Right lobe of liver (tissue), 6 donors: Measurements from ENCODE around the gene ACSL1. TPM values are rescaled to one million over a fixed set of nuclear protein-coding genes. Genes with fewer than 3 reads are reported as not detected.
A peak's percentile ranks its signal among the peaks of the same experiment; 100 is the strongest.

Source experiments
- ATAC-seq, 4 donors: fragments of 200-7000 bp; cut with Tn5 transposase; one replicate each; pipeline ENCODE4 v1.9.1; 2020; ENCODE audit warnings: mild to moderate bottlenecking in 4 of 4, moderate library complexity in 4 of 4
- DNase-seq, 3 donors: peaks; one replicate each; pipeline ENCODE4 v3.0.0-alpha.2; 2020
- H3K27ac ChIP-seq, 3 donors: fragments of 200-600 bp; one replicate each; pipeline ENCODE4 v1.8.0; 2022
- H3K27me3 ChIP-seq, 2 donors: fragments of 200-600 bp; one replicate each; pipeline ENCODE4 v1.8.0; 2022
- H3K36me3 ChIP-seq, 4 donors: fragments of 200-600 bp; sonication (generic) in 1 of 4; one replicate each; pipeline versions ENCODE4 v1.5.1 to v1.8.0; 2017 to 2022; ENCODE audit warnings: control low read depth in 1 of 4
- H3K4me1 ChIP-seq, 4 donors: fragments of 200-600 bp; sonication (generic) in 1 of 4; one replicate each; pipeline versions ENCODE4 v1.5.1 to v1.8.0; 2017 to 2022; ENCODE audit warnings: control low read depth in 1 of 4
- H3K4me3 ChIP-seq, 3 donors: fragments of 200-600 bp; one replicate each; pipeline ENCODE4 v1.8.0; 2022
- H3K9me3 ChIP-seq, 4 donors: fragments of 200-600 bp; sonication (generic) in 1 of 4; one replicate each; pipeline versions ENCODE4 v1.5.1 to v1.8.0; 2017 to 2022; ENCODE audit warnings: control low read depth in 1 of 4
- POLR2A ChIP-seq: fragments of 450-650 bp; IDR thresholded peaks from one replicate; pipeline ENCODE4 v1.6.1; 2017; ENCODE audit warnings: antibody characterized with exemption, mild to moderate bottlenecking
- WGBS: methylation state at CpG from one replicate; pipeline ENCODE4 v1.1.6; 2018; ENCODE audit warnings: low coverage, low lambda C conversion rate; ENCODE audit not compliant: insufficient coverage; ENCODE audit errors: missing lambda C conversion rate; 5-methylcytosine and 5-hydroxymethylcytosine counted together
- intact Hi-C, 2 donors: fragments of 100-400 bp; cut with DNase I; formaldehyde crosslinking; loops; one replicate each; pipeline versions ENCODE4 v1.11.2 to v1.14.1; 2022
- total RNA-seq, 6 experiments: library from RNA; depleted of rRNA in 2 of 6; stranded (reverse); fragments of >200 nt in 2 of 6; fragmentation: NEBNext Ultra II Directional in 3 of 6; extraction: Animal tissue kit (Norgen Biotek cat#: 25700) in 3 of 6; gene quantifications; one replicate each; pipeline versions ENCODE4 v1.1.0 to v1.2.4, GENCODE V29; 2016 to 2023
- TF ChIP-seq, protein P1 (sequence below), 4 donors: fragments of 200-600 bp in 3 of 4; fragments of 450-650 bp in 1 of 4; IDR thresholded peaks; one replicate each; pipeline versions ENCODE4 v1.5.1 to v1.8.0; 2016 to 2022; ENCODE audit warnings: antibody characterized with exemption in 4 of 4, mild to moderate bottlenecking in 2 of 4
- donor health status: DM: no; HTN: yes; CAD: no.
- donor health status: DM: no; HTN: no; CAD: no.
- donor health status: DM: no; HTN: no; CAD: no.
- donor health status: DM: no; HTN: yes; CAD: no.
- donor health status: DM: no; HTN: yes; CAD: no.

ACSL1 gene
- total RNA-seq, 6 experiments from 2014 or later, result 544 to 1,154 (median 743) TPM

DNA sequence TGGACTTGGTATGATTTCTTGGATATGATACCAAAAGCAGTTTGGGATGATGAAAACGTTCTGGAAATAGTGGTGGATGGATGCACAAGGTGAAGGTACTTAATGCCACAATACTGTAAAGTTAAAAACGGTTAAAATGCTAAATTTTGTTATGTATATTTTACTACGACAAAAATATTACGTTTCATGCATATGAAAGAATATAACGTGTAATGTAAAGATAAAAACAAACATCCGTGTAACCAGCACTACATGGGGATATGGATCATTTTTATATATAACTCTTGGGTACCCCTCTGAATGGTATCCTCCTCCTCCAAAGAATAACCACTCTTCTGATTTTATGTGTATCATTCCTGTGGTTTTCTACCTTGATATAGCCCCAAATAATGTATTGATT is 91.0 kb downstream of the ACSL1 start:
- intact Hi-C loops, result no loop called here
- TF ChIP-seq, protein P1, sequence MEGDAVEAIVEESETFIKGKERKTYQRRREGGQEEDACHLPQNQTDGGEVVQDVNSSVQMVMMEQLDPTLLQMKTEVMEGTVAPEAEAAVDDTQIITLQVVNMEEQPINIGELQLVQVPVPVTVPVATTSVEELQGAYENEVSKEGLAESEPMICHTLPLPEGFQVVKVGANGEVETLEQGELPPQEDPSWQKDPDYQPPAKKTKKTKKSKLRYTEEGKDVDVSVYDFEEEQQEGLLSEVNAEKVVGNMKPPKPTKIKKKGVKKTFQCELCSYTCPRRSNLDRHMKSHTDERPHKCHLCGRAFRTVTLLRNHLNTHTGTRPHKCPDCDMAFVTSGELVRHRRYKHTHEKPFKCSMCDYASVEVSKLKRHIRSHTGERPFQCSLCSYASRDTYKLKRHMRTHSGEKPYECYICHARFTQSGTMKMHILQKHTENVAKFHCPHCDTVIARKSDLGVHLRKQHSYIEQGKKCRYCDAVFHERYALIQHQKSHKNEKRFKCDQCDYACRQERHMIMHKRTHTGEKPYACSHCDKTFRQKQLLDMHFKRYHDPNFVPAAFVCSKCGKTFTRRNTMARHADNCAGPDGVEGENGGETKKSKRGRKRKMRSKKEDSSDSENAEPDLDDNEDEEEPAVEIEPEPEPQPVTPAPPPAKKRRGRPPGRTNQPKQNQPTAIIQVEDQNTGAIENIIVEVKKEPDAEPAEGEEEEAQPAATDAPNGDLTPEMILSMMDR (IDR thresholded peaks at IDR 0.05), result no peak
- no peak for TF ChIP-seq POLR2A
- peaks cover 0 to 5% (median 1%) of the 10 kb centered on the region in 4 donors for H3K4me1 ChIP-seq
- H3K9me3 ChIP-seq, result no peaks in the 10 kb centered on the region
- no peaks in the 10 kb centered on the region for H3K27me3 ChIP-seq
- WGBS, result 44% methylated on average over 6 of the region's 6 CpGs
- peak overlapping the region; percentile 84 to 95 (median 92) for H3K4me3 ChIP-seq
- no peaks in the 10 kb centered on the region for H3K36me3 ChIP-seq
- H3K27ac ChIP-seq, result no peak overlapping the region
- ATAC-seq (no peak), DNase-seq (no peak)

DNA sequence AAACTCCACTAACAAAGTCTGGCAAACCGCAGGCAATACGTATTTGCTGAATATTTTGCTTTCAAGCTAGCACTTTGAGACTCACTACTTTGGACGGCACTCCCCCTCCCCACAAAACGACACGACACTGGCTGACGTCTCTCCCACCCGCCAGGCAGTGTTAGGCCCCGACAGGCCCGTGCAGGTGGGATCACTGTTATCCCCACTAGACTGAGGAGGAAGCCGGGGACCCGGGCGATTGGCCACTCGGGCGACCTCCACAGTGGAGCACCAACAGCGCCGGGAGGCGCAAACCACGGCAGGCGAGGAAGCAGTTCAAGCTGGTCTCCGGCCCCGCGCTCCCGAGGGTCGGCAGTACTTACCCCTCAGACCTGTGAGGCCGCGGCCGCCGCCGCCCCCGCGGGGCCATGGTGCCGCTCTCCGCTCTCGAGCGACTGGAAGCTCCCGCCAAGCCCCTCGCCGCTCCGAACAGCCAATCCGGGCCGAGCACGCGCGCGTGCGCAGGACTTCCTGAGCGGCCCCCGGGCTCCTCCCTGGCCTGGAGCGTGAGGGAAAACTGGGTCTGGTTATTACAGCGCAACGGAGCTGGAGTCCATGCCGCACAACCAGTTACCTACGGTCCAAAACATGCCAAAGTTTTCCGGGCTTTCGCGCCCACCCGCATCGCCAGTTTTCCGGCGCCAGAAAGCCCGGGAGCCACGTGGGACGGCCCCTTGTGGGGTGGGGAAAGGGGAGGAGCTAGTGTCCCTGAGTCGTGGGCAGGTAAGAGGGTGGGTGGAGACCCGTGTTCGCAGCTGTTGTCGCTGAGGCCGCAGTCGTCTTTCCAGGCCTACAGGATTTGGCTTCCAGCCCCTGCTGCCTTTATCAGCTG is 91.9 kb downstream of the ACSL1 start, which contains the start of gene CENPU:
Gene CENPU, minus strand, starts transcription at position 443 of the 871 bp plus-strand sequence. Its CDS starts 34 bp downstream, at position 409.
- 1% methylated on average over 17 of the region's 69 CpGs for WGBS
- H3K4me3 ChIP-seq, result peak within 1 kb of the TSS; percentile 84 to 95 (median 92)
- H3K9me3 ChIP-seq, result no peaks in the 10 kb centered on the region
- ATAC-seq (peak; percentile 98 to 99 (median 98)), DNase-seq (peak; percentile 94 to 98 (median 96))
- no peaks in the 10 kb centered on the region for H3K27me3 ChIP-seq
- TF ChIP-seq, protein P1 (IDR thresholded peaks at IDR 0.05), result no peak
- TF ChIP-seq POLR2A, result peak; percentile 63
- H3K36me3 ChIP-seq, result no peaks in the 10 kb centered on the region
- intact Hi-C loops, result no loop called here
- peak within 1 kb of the TSS in 2 of 3 donors; percentile 29 to 52 for H3K27ac ChIP-seq
- peaks cover 0 to 5% (median 1%) of the 10 kb centered on the region in 4 donors for H3K4me1 ChIP-seq

DNA sequence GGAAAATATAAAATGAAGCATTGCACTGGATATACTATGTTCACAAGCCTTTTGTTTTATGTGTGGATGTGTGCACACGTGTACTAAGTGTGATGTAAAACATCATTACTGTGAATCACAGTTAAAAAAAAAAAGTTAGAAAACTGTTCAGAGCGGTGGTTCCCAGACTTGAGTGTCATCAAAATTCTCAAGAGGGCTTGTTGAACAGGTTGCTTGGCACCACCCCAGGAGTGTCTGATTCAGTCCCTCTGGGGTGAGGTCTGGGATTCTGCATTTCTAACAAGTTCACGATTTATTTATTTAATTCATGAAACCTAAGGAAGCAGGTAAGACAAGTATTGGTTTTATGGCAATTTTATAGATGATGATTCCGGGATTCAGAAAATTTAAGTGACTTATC is 93.6 kb downstream of the ACSL1 start:
- Histone ChIP-seq H3K4me3 (no peak overlapping the region), H3K27me3 (no peaks in the 10 kb centered on the region), H3K9me3 (no peaks in the 10 kb centered on the region), H3K36me3 (no peaks in the 10 kb centered on the region), H3K27ac (no peak overlapping the region), H3K4me1 (peaks cover 0 to 5% (median 1%) of the 10 kb centered on the region in 4 donors)
- DNase-seq (no peak), ATAC-seq (no peak)
- 64% methylated on average over 4 of the region's 4 CpGs for WGBS
- intact Hi-C loops, result no loop called here
- TF ChIP-seq, protein P1 (IDR thresholded peaks at IDR 0.05), result no peak

DNA sequence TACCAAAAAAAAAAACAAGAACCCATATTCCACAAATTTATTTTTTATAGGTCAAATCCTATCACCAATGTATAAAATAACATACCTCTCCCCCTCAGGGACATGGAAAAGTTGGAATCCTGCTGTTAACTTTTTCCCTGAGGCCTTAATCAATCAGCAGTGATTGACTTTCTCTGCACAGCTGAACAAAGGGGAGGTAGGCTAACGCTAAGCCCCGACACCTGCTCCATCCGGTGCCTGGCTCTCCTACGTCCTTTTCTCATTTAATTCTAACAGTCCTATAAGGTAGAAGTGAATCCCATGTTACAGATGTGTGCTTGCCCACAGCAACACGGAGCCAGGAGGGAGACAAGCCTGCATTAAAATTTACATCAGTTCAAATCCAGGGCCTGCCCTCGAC is 94.7 kb downstream of the ACSL1 start:
- no peak overlapping the region for H3K27ac ChIP-seq
- ATAC-seq, result no peak
- no peaks in the 10 kb centered on the region for H3K27me3 ChIP-seq
- H3K36me3 ChIP-seq, result no peaks in the 10 kb centered on the region
- TF ChIP-seq, protein P1 (IDR thresholded peaks at IDR 0.05), result no peak
- TF ChIP-seq POLR2A, result no peak
- WGBS, result 84% methylated on average over 6 of the region's 6 CpGs
- intact Hi-C loops, result no loop called here
- no peak for DNase-seq
- H3K4me1 ChIP-seq, result peaks cover 0 to 5% (median 1%) of the 10 kb centered on the region in 4 donors
- no peaks in the 10 kb centered on the region for H3K9me3 ChIP-seq
- H3K4me3 ChIP-seq, result no peak overlapping the region
